ENCODE results near the gene FBLN2.

The FBLN2 gene

DNA sequence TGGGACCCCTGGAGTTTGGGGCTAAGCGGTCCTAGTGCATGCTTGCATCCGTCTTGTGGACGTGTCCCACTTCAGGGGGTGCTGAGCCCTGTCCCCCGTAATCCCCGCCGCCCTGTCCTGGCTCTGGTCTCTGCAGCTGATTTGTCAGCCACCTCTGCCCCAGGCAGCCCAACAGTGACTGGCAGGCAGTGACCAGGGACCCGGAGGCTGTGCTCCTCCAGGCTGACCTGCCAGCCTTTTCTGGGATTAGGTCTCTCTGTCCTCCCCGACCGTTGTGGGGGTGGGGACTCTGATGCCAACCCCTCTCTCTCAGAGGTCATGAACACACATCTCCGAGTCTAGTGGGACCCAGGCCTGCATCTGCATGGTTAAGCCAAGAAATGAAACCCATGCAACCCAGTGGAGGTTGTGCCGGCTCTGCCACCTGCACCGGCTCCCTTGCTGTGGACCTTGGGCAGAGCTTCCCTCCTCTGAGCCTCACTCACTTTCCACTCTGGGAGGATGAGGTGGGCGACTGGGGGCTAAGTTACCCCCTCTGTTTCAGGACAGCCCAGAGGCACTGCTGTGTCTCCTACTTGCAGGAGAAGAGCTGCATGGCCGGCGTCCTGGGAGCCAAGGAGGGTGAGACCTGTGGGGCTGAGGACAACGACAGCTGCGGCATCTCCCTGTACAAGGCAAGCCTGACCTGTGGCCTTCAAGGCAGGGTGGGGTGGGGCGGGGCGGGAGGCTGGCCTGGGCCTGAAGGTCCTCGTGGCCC lies 60.2 kb downstream of the FBLN2 start:
- DNase-seq (no peak), ATAC-seq (ENCODE audit: insufficient read depth, low read depth) (no peak)
- no peaks in the 10 kb centered on the region for H3K9me3 ChIP-seq (ENCODE audit: insufficient read depth, low read length, severe bottlenecking)
- H3K4me1 ChIP-seq (ENCODE audit: insufficient read depth, low read length), result no peaks in the 10 kb centered on the region
- H3K36me3 ChIP-seq (ENCODE audit: insufficient read depth, low read length), result no peaks in the 10 kb centered on the region
- no peak overlapping the region for H2AFZ ChIP-seq (ENCODE audit: low read depth, low read length)
- no peak overlapping the region for H3K4me3 ChIP-seq (ENCODE audit: low read depth in 1 of 2, low read length in 2 of 2)
- H3K27ac ChIP-seq (ENCODE audit: low read length), result no peak overlapping the region
- no peaks in the 10 kb centered on the region for H3K79me2 ChIP-seq (ENCODE audit: insufficient read depth, low read length)
- H3K4me2 ChIP-seq (ENCODE audit: insufficient read depth, low read length), result no peak overlapping the region
- no peaks in the 10 kb centered on the region; the same call in 1 of the 2 replicates for H4K20me1 ChIP-seq (ENCODE audit: insufficient read depth, low read length)
- H3K27me3 ChIP-seq (ENCODE audit: insufficient read depth, low read length, poor library complexity), result peaks cover 5% of the 10 kb centered on the region
- TF ChIP-seq EZH2 (IDR thresholded peaks at IDR 0.05; ENCODE audit: borderline replicate concordance, low read depth, low read length, severe bottlenecking), result no peak
- TF ChIP-seq, protein P1, sequence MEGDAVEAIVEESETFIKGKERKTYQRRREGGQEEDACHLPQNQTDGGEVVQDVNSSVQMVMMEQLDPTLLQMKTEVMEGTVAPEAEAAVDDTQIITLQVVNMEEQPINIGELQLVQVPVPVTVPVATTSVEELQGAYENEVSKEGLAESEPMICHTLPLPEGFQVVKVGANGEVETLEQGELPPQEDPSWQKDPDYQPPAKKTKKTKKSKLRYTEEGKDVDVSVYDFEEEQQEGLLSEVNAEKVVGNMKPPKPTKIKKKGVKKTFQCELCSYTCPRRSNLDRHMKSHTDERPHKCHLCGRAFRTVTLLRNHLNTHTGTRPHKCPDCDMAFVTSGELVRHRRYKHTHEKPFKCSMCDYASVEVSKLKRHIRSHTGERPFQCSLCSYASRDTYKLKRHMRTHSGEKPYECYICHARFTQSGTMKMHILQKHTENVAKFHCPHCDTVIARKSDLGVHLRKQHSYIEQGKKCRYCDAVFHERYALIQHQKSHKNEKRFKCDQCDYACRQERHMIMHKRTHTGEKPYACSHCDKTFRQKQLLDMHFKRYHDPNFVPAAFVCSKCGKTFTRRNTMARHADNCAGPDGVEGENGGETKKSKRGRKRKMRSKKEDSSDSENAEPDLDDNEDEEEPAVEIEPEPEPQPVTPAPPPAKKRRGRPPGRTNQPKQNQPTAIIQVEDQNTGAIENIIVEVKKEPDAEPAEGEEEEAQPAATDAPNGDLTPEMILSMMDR (IDR thresholded peaks at IDR 0.05; ENCODE audit: borderline replicate concordance, extremely low read depth, low read length, poor library complexity, severe bottlenecking), result no peak
- H3K9ac ChIP-seq (ENCODE audit: low read depth, low read length), result no peak overlapping the region

- no peaks in the 10 kb centered on the region for H3K4me1 ChIP-seq (ENCODE audit: insufficient read depth, low read length)
- no peak overlapping the region for H3K4me2 ChIP-seq (ENCODE audit: insufficient read depth, low read length)
- no peaks in the 10 kb centered on the region; the same call in 1 of the 2 replicates for H4K20me1 ChIP-seq (ENCODE audit: insufficient read depth, low read length)
- H3K9ac ChIP-seq (ENCODE audit: low read depth, low read length), result no peak overlapping the region
- ATAC-seq (ENCODE audit: insufficient read depth, low read depth) (no peak), DNase-seq (no peak)
- TF ChIP-seq EZH2 (IDR thresholded peaks at IDR 0.05; ENCODE audit: borderline replicate concordance, low read depth, low read length, severe bottlenecking), result no peak
- TF ChIP-seq, protein P1 (IDR thresholded peaks at IDR 0.05; ENCODE audit: borderline replicate concordance, extremely low read depth, low read length, poor library complexity, severe bottlenecking), result no peak
- no peaks in the 10 kb centered on the region for H3K79me2 ChIP-seq (ENCODE audit: insufficient read depth, low read length)
- H3K27ac ChIP-seq (ENCODE audit: low read length), result no peak overlapping the region
- no peak overlapping the region for H2AFZ ChIP-seq (ENCODE audit: low read depth, low read length)
- no peaks in the 10 kb centered on the region for H3K9me3 ChIP-seq (ENCODE audit: insufficient read depth, low read length, severe bottlenecking)
- no peak overlapping the region for H3K4me3 ChIP-seq (ENCODE audit: low read depth in 1 of 2, low read length in 2 of 2)
- no peaks in the 10 kb centered on the region for H3K36me3 ChIP-seq (ENCODE audit: insufficient read depth, low read length)
- H3K27me3 ChIP-seq (ENCODE audit: insufficient read depth, low read length, poor library complexity), result no peaks in the 10 kb centered on the region
Measured at GRCh38 chr3:13610006-13610570, 61.2 kb downstream of the FBLN2 start.

DNA sequence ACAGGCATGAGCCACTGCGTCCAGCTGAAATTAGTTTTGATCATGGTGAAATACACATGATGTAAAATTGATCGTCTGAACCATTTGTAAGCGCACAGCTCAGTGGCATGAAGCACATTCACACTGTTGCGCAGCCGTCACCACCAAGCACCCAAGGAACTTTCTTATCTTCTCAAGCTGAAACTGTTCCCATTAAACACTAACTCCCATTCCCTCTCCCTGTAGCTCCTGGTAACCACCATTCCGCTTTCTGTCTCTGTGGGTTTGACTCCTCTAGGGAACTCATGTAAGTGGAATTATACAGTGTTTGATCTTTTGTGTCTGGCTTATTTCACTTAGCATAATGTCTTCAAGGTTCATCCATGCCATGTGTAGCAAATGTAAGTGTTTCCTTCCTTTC lies 62.3 kb downstream of the FBLN2 start:
- no peak overlapping the region for H3K27ac ChIP-seq (ENCODE audit: low read length)
- no peak overlapping the region for H3K9ac ChIP-seq (ENCODE audit: low read depth, low read length)
- H3K9me3 ChIP-seq (ENCODE audit: insufficient read depth, low read length, severe bottlenecking), result no peaks in the 10 kb centered on the region
- H2AFZ ChIP-seq (ENCODE audit: low read depth, low read length), result no peak overlapping the region
- H3K79me2 ChIP-seq (ENCODE audit: insufficient read depth, low read length), result no peaks in the 10 kb centered on the region
- H4K20me1 ChIP-seq (ENCODE audit: insufficient read depth, low read length), result no peaks in the 10 kb centered on the region; the same call in 1 of the 2 replicates
- H3K4me3 ChIP-seq (ENCODE audit: low read depth in 1 of 2, low read length in 2 of 2), result no peak overlapping the region
- ATAC-seq (ENCODE audit: insufficient read depth, low read depth) (no peak), DNase-seq (no peak)
- no peaks in the 10 kb centered on the region for H3K27me3 ChIP-seq (ENCODE audit: insufficient read depth, low read length, poor library complexity)
- TF ChIP-seq EZH2 (IDR thresholded peaks at IDR 0.05; ENCODE audit: borderline replicate concordance, low read depth, low read length, severe bottlenecking), result no peak
- TF ChIP-seq, protein P1 (IDR thresholded peaks at IDR 0.05; ENCODE audit: borderline replicate concordance, extremely low read depth, low read length, poor library complexity, severe bottlenecking), result no peak
- H3K4me1 ChIP-seq (ENCODE audit: insufficient read depth, low read length), result no peaks in the 10 kb centered on the region
- no peaks in the 10 kb centered on the region for H3K36me3 ChIP-seq (ENCODE audit: insufficient read depth, low read length)
- no peak overlapping the region for H3K4me2 ChIP-seq (ENCODE audit: insufficient read depth, low read length)
